ENCODE data around the gene FLNA. TPM values are rescaled to one million over a fixed set of nuclear protein-coding genes. Genes with fewer than 3 reads are reported as not detected.

Gene FLNA
- total and polyA plus RNA-seq, 9 of the 15 experiments (the other 6 are each of a cell fraction or from before 2014, with no cell fraction given), result 6.2 to 735 (median 135) TPM

GRCh38 chrX:154401045-154401799 lies 26.8 kb upstream of the FLNA start (continued):
- peak; percentile 58 for TF ChIP-seq TFAP4 (CRISPR knock-in tag; IDR thresholded peaks at IDR 0.05; ENCODE audit: borderline replicate concordance)
- TF ChIP-seq BRCA1 (IDR thresholded peaks at IDR 0.05), result no peak
- TF ChIP-seq BRCA1 (CRISPR knock-in tag; IDR thresholded peaks at IDR 0.05), result no peak
- TF ChIP-seq TRIM28 (IDR thresholded peaks at IDR 0.05), result no peak
- peak; percentile 93 for TF ChIP-seq ERF (CRISPR knock-in tag; IDR thresholded peaks at IDR 0.05)
- no peak for TF ChIP-seq SAP30 (IDR thresholded peaks at IDR 0.05; ENCODE audit: borderline replicate concordance, insufficient read depth, low read depth, low read length, poor library complexity, severe bottlenecking)
- TF ChIP-seq GABPA (tag; conservative IDR thresholded peaks at IDR 0.05; ENCODE audit: low read depth), result no peak
- no peak for TF ChIP-seq PREB (CRISPR knock-in tag; IDR thresholded peaks at IDR 0.05)
- peak; percentile 94 for TF ChIP-seq THRB (CRISPR knock-in tag; conservative IDR thresholded peaks at IDR 0.05)
- no peak for TF ChIP-seq MTA1 (IDR thresholded peaks at IDR 0.05; ENCODE audit: borderline replicate concordance)
- peak; percentile 96 for TF ChIP-seq POLR2A (conservative IDR thresholded peaks at IDR 0.05)
- no peak for TF ChIP-seq MYC (IDR thresholded peaks at IDR 0.05; ENCODE audit: low read depth, low read length)
- TF ChIP-seq MYC (CRISPR knock-in tag; IDR thresholded peaks at IDR 0.05; ENCODE audit: borderline replicate concordance, low read depth), result no peak
- TF ChIP-seq ZBTB9 (CRISPR knock-in tag; IDR thresholded peaks at IDR 0.05), result peak; percentile 40; the same call in 1 of the 2 replicates
- TF ChIP-seq IFI16 (CRISPR knock-in tag; IDR thresholded peaks at IDR 0.05), result no peak
- TF ChIP-seq HNRNPUL1 (IDR thresholded peaks at IDR 0.05; ENCODE audit: low read length), result peak; percentile 74
- TF ChIP-seq MAFF (IDR thresholded peaks at IDR 0.05; ENCODE audit: low read length), result peak; percentile 10; the same call in 1 of the 2 replicates
- no peak for TF ChIP-seq DACH1 (IDR thresholded peaks at IDR 0.05; ENCODE audit: partially characterized antibody)
- TF ChIP-seq PRDM10 (IDR thresholded peaks at IDR 0.05; ENCODE audit: partially characterized antibody), result no peak
- TF ChIP-seq PCBP2 (IDR thresholded peaks at IDR 0.05; ENCODE audit: low read depth, low read length, poor library complexity, severe bottlenecking), result no peak
